HL-60 (cell line): ENCODE measurements around the gene MTFR1L.

Experiments
- CTCF ChIP-seq: IDR thresholded peaks from one replicate; pipeline ENCODE4 v1.5.1; 2011; ENCODE audit warnings: low read length, control low read depth, inconsistent platforms; ENCODE audit not compliant: insufficient read depth
- GABPA ChIP-seq: IDR thresholded peaks from 2 replicates; pipeline ENCODE4 v1.6.1; 2012; ENCODE audit warnings: low read depth
- POLR2AphosphoS5 ChIP-seq: IDR thresholded peaks from 2 replicates; pipeline ENCODE4 v1.6.1; 2012; ENCODE audit warnings: low read depth

GRCh38 chr1:25786887-25787759 is 32.6 kb upstream of the MTFR1L start:
- TF ChIP-seq POLR2AphosphoS5 (no peak), CTCF (no peak), GABPA (no peak)
